SH-SY5Y (cell line): ENCODE measurements around the gene GPR180.

Experiments
- GATA2 ChIP-seq: IDR thresholded peaks from 2 replicates; pipeline ENCODE4 v1.6.1; 2011; ENCODE audit warnings: mild to moderate bottlenecking, low read depth, low read length
- GATA3 ChIP-seq: IDR thresholded peaks from 2 replicates; pipeline ENCODE4 v1.6.1; 2011; ENCODE audit warnings: low read depth, mild to moderate bottlenecking, low read length, moderate library complexity

- TF ChIP-seq GATA2 = no peak
- TF ChIP-seq GATA3 = no peak
These were observed 18.7 kb downstream of the GPR180 start for GRCh38 chr13:94620286-94620896.
